CD8-positive, alpha-beta memory T cell (primary cell): ENCODE data around the gene DRC7. TPM values are rescaled to one million over a fixed set of nuclear protein-coding genes. Genes with fewer than 3 reads are reported as not detected.
A peak's percentile ranks its signal among the peaks of the same experiment; 100 is the strongest.

Experiments used
- CTCF ChIA-PET: fragments of 350-600 bp; sonication (Branson Sonifier 250); formaldehyde crosslinking; loops from one replicate; lab custom pipeline; 2021; ENCODE audit warnings: antibody characterized with exemption; lab: Charles Lee
- POLR2A ChIA-PET: fragments of 350-600 bp; sonication (Branson Sonifier 250); formaldehyde crosslinking; loops from one replicate; lab custom pipeline; 2021; ENCODE audit warnings: antibody characterized with exemption; lab: Charles Lee
- DNase-seq, 5 donors: peaks; one replicate each; pipeline versions ENCODE4 v3.0.0 to v3.0.0-alpha.2; 2020 to 2022; ENCODE audit warnings: mixed read lengths in 1 of 5
- H3K27ac ChIP-seq: one replicate; pipeline ENCODE4 v1.7.0; 2013; ENCODE audit warnings: low read depth, mild to moderate bottlenecking, low read length, moderate library complexity
- H3K27me3 ChIP-seq: 2 replicates; pipeline ENCODE4 v1.7.0; 2013; ENCODE audit warnings: low read length, mild to moderate bottlenecking; ENCODE audit not compliant: insufficient read depth, poor library complexity, severe bottlenecking
- H3K36me3 ChIP-seq: 2 replicates; pipeline ENCODE4 v1.7.0; 2013; ENCODE audit warnings: mild to moderate bottlenecking, low read length, moderate library complexity; ENCODE audit not compliant: insufficient read depth
- H3K4me1 ChIP-seq: 2 replicates; pipeline ENCODE4 v1.7.0; 2013; ENCODE audit warnings: mild to moderate bottlenecking, low read length, moderate library complexity; ENCODE audit not compliant: insufficient read depth
- H3K4me3 ChIP-seq: 2 replicates; pipeline ENCODE4 v1.7.0; 2013; ENCODE audit warnings: mild to moderate bottlenecking, low read length
- H3K9me3 ChIP-seq: 2 replicates; pipeline ENCODE4 v1.7.0; 2013; ENCODE audit warnings: mild to moderate bottlenecking, low read length
- H3K27ac Mint-ChIP-seq, 8 donors: one replicate each; pipeline ENCODE4 v1.8.0; 2020 to 2021; ENCODE audit warnings: mixed read lengths in 8 of 8, mild to moderate bottlenecking in 6 of 8, inconsistent platforms in 3 of 8, moderate library complexity in 3 of 8
- H3K27me3 Mint-ChIP-seq, 2 donors: one replicate each; pipeline ENCODE4 v1.8.0; 2020 to 2021; ENCODE audit warnings: mixed read lengths in 2 of 2, mild to moderate bottlenecking in 1 of 2, moderate library complexity in 1 of 2
- H3K36me3 Mint-ChIP-seq, 3 donors: one replicate each; pipeline ENCODE4 v1.8.0; 2020 to 2021; ENCODE audit warnings: mixed read lengths in 3 of 3, inconsistent platforms in 1 of 3, mild to moderate bottlenecking in 1 of 3
- H3K4me1 Mint-ChIP-seq, 3 donors: one replicate each; pipeline ENCODE4 v1.8.0; 2020 to 2021; ENCODE audit warnings: mixed read lengths in 3 of 3, inconsistent platforms in 1 of 3, mild to moderate bottlenecking in 1 of 3
- H3K4me3 Mint-ChIP-seq, 7 donors: one replicate each; pipeline ENCODE4 v1.8.0; 2020 to 2021; ENCODE audit warnings: mixed read lengths in 7 of 7, mild to moderate bottlenecking in 6 of 7, moderate library complexity in 4 of 7, inconsistent platforms in 2 of 7
- H3K9me3 Mint-ChIP-seq, 5 donors: one replicate each; pipeline ENCODE4 v1.8.0; 2020 to 2022; ENCODE audit warnings: mixed read lengths in 5 of 5, mild to moderate bottlenecking in 3 of 5, moderate library complexity in 2 of 5, inconsistent platforms in 1 of 5
- polyA plus RNA-seq: library from polyadenylated mRNA; unstranded; fragments of 300-500 nt; fragmentation: Illumina TruSeq; gene quantifications from one replicate; pipeline ENCODE4 v1.2.3, GENCODE V29; 2021
- total RNA-seq, 2 experiments: library from RNA; stranded (reverse); gene quantifications; one replicate each; pipeline ENCODE4 v1.2.3, GENCODE V29; 2021

The DRC7 gene
- total and polyA plus RNA-seq, 3 experiments from 2014 or later = not detected

DNA sequence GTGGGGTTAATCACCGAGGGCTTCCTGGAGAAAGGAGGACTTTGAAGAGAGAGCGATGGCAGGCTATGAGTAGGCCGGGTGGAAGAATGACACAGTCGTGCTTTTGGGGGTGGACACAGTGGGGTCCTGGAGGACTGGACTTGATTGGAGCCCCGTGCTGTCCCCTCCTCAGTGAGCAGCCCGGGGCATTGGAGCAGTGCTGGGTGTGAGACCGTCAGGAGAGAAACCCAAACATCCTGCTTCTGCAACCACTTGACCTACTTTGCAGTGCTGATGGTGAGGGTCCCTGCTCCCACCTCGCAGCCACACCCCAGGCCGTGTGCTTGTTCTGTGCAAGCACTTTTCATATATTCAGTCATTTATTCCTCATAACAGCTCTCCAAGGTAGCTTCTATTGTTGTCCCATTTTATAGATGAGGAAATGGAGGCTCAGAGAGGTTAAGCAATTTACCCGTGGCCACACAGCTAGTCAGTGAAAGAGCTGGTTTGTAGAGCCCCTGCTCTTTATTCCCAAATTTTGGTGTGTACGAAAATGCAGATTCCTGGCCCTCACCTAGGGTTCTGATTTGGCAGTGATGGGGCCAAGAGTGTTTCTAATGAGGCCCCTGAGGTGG lies 38.2 kb upstream of the DRC7 start:
- POLR2A ChIA-PET = no interaction called here
- H3K36me3 Mint-ChIP-seq = peaks cover 0 to 2% (median 1%) of the 10 kb centered on the region in 3 donors
- H3K36me3 ChIP-seq = no peaks in the 10 kb centered on the region
- DNase-seq = no peak
- peaks cover 29 to 30% (median 30%) of the 10 kb centered on the region in 3 donors for H3K4me1 Mint-ChIP-seq
- peaks cover 27% of the 10 kb centered on the region for H3K4me1 ChIP-seq
- peak overlapping the region; percentile 43 to 95 (median 84) for H3K27ac Mint-ChIP-seq
- no peaks in the 10 kb centered on the region for H3K27me3 ChIP-seq
- H3K4me3 Mint-ChIP-seq = peak overlapping the region in 4 of 7 donors; percentile 58 to 84 (median 66)
- no peaks in the 10 kb centered on the region for H3K9me3 Mint-ChIP-seq
- no peak overlapping the region for H3K4me3 ChIP-seq
- H3K27me3 Mint-ChIP-seq = no peaks in the 10 kb centered on the region
- CTCF ChIA-PET = interaction anchor here (1.0 kb wide), 1 partner anchor 9 kb away, joined by 3 read pairs; no protein-coding TSS in a partner anchor
- H3K9me3 ChIP-seq = no peaks in the 10 kb centered on the region
- no peak overlapping the region for H3K27ac ChIP-seq

DNA sequence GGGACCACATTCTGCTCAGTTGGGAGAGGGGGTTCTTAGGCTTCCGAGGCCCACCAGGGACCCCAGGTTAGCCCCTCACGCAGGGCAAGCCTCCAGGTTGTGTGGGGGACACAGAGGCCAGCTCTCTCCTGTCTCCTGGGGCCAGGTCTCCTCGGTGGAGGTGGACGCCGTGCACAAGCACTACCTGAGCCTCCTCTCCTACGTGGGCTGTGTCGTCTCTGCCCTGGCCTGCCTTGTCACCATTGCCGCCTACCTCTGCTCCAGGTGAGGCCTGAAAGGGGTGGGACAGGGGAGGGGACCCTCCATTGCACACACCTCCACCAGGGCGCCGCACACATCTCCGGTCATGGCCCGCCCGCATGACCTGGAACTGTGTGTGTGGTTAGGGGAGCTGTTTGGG lies 37.4 kb upstream of the DRC7 start:
- H3K36me3 Mint-ChIP-seq = peaks cover 0 to 2% (median 1%) of the 10 kb centered on the region in 3 donors
- Histone ChIP-seq H3K27me3 (no peaks in the 10 kb centered on the region), H3K4me1 (peaks cover 19% of the 10 kb centered on the region), H3K27ac (no peak overlapping the region), H3K4me3 (no peak overlapping the region), H3K36me3 (no peaks in the 10 kb centered on the region), H3K9me3 (no peaks in the 10 kb centered on the region)
- peaks cover 21 to 23% (median 22%) of the 10 kb centered on the region in 3 donors for H3K4me1 Mint-ChIP-seq
- no peak for DNase-seq
- no peak overlapping the region for H3K4me3 Mint-ChIP-seq
- ChIA-PET CTCF (interaction anchor here (1.0 to 1.2 kb wide), 2 partner anchors 8 to 10 kb away, joined by 3 to 4 read pairs; no protein-coding TSS in a partner anchor), POLR2A (no interaction called here)
- no peaks in the 10 kb centered on the region for H3K27me3 Mint-ChIP-seq
- H3K9me3 Mint-ChIP-seq = no peaks in the 10 kb centered on the region
- H3K27ac Mint-ChIP-seq = peak overlapping the region in 2 of 8 donors; percentile 59 to 95

DNA sequence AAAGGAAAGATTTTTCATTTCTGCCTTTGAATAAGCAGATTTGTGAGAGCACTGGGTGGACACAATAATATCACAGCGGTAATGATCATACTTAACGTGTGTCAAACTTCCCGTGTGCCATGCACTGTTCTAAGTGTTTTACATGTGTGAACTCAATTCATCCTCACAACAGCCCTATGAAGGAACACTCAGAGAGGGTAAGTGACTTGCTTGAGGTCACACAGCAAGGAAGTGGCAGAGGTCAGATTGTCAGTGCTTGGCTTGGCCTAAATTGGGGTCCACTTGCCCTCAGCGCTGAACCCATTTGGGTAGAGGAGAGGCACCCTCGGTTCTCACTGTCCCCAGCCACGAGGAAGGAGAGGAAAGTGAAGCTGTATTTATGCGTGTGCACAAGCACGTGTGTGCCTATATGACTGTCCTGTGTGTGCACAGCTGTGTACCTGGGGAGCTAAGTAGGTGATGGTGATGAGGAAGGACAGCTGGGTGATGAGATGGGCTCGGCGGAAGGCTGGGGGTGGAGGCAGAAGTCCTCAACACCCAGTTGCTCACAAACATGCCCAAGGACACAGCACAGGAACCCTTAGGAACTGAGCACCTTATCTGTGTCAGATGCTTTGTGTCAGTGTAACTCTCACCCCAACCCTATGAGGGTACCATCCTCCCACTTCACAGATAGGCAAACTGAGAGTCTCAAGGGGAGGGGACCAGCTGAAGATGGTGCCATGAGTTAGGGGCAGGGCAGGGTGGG lies 36.3 kb upstream of the DRC7 start:
- POLR2A ChIA-PET = no interaction called here
- peak overlapping the region in 1 of 7 donors; percentile 2 for H3K4me3 Mint-ChIP-seq
- no peaks in the 10 kb centered on the region for H3K9me3 ChIP-seq
- no peaks in the 10 kb centered on the region for H3K27me3 ChIP-seq
- peak overlapping the region in 5 of 8 donors; percentile 53 to 94 (median 86) for H3K27ac Mint-ChIP-seq
- H3K9me3 Mint-ChIP-seq = no peaks in the 10 kb centered on the region
- H3K36me3 Mint-ChIP-seq = peaks cover 0 to 3% (median 2%) of the 10 kb centered on the region in 3 donors
- CTCF ChIA-PET = interaction anchor here (1.2 kb wide), 1 partner anchor 9 kb away, joined by 4 read pairs; no protein-coding TSS in a partner anchor
- no peaks in the 10 kb centered on the region for H3K27me3 Mint-ChIP-seq
- peaks cover 21% of the 10 kb centered on the region in 3 donors for H3K4me1 Mint-ChIP-seq
- H3K27ac ChIP-seq = no peak overlapping the region
- DNase-seq = no peak
- H3K4me1 ChIP-seq = peaks cover 14% of the 10 kb centered on the region
- no peak overlapping the region for H3K4me3 ChIP-seq
- no peaks in the 10 kb centered on the region for H3K36me3 ChIP-seq

DNA sequence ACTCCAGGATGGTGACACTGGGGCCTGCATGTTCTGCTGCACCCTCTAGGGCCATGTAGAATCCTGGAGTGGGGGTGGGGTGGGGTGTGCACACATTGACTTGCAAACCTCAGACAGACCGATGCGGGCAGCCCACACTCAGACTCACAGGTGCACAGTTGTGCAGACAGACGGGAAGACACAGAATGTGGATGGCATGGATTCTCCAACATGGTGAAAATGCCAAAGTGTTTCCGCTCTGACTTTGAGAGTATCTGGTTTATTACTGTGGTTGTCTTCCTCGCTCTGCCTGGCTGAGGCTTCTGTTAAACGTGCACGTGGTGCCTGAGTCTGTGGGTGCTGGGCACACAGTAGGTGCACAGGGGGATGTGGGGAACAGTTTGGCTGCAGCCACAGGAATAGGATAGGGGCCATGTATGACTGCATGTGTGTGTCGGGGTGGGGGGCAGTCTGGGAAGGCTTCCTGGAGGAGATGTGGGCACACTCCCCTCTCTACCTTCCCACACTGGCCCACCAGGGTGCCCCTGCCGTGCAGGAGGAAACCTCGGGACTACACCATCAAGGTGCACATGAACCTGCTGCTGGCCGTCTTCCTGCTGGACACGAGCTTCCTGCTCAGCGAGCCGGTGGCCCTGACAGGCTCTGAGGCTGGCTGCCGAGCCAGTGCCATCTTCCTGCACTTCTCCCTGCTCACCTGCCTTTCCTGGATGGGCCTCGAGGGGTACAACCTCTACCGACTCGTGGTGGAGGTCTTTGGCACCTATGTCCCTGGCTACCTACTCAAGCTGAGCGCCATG lies 35.5 kb upstream of the DRC7 start:
- no peak for DNase-seq
- ChIA-PET CTCF (no interaction called here), POLR2A (no interaction called here)
- Mint-ChIP-seq H3K9me3 (no peaks in the 10 kb centered on the region), H3K36me3 (peaks cover 0 to 3% (median 2%) of the 10 kb centered on the region in 3 donors), H3K4me1 (peaks cover 17 to 21% (median 21%) of the 10 kb centered on the region in 3 donors), H3K4me3 (no peak overlapping the region), H3K27ac (peak overlapping the region in 3 of 8 donors; percentile 43 to 63 (median 55)), H3K27me3 (no peaks in the 10 kb centered on the region)
- Histone ChIP-seq H3K4me3 (no peak overlapping the region), H3K4me1 (peaks cover 14% of the 10 kb centered on the region), H3K9me3 (no peaks in the 10 kb centered on the region), H3K27me3 (no peaks in the 10 kb centered on the region), H3K27ac (no peak overlapping the region), H3K36me3 (no peaks in the 10 kb centered on the region)

DNA sequence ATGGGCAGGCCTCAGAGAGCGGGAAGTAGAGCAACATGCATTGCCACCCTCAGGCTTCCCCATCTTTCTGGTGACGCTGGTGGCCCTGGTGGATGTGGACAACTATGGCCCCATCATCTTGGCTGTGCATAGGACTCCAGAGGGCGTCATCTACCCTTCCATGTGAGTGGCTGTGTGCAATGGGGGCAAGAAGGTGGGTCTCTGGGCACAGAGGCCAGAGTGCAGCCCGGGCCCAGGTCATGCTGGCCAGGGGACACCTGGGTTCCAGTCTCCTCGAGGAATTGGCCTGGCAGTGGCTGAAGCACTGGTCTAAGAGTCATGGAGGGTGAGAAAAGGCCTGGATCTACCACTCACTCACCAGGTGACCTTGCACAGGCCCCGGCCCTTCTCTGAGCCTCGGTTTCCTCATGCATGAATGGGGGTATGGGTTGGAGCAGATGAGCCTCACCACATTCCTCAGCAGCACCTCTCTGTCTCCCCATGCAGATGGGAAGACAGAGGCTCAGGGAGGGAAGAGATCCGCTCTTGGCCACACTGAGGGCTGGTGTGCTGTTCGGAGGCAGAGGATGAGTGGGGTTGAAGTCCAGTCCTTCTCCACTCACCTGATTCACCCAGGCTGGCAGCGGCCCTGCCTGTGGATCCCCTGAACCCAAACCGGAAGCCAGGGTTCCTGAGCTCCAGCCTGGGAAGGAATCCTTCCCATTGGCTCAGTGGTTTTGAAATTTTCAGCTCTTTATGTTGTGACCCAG lies 33.7 kb upstream of the DRC7 start:
- no peak overlapping the region for H3K4me3 Mint-ChIP-seq
- DNase-seq = no peak
- Histone ChIP-seq H3K27me3 (no peaks in the 10 kb centered on the region), H3K36me3 (no peaks in the 10 kb centered on the region), H3K9me3 (no peaks in the 10 kb centered on the region), H3K4me3 (no peak overlapping the region), H3K4me1 (peaks cover 5% of the 10 kb centered on the region), H3K27ac (no peak overlapping the region)
- no peaks in the 10 kb centered on the region for H3K27me3 Mint-ChIP-seq
- ChIA-PET POLR2A (no interaction called here), CTCF (no interaction called here)
- no peaks in the 10 kb centered on the region for H3K9me3 Mint-ChIP-seq
- H3K4me1 Mint-ChIP-seq = peaks cover 11 to 23% (median 12%) of the 10 kb centered on the region in 3 donors
- no peak overlapping the region for H3K27ac Mint-ChIP-seq
- peaks cover 0 to 5% (median 5%) of the 10 kb centered on the region in 3 donors for H3K36me3 Mint-ChIP-seq

DNA sequence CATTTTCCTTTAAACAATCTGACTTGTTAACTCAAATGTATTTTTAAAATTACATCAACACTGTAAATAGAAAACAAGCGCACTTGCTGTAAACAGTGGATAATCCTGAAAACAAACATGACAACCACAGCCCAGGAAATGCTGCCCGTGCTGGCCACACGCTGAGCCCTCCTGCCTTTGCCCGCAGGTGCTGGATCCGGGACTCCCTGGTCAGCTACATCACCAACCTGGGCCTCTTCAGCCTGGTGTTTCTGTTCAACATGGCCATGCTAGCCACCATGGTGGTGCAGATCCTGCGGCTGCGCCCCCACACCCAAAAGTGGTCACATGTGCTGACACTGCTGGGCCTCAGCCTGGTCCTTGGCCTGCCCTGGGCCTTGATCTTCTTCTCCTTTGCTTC lies 33.1 kb upstream of the DRC7 start:
- H3K27me3 Mint-ChIP-seq = no peaks in the 10 kb centered on the region
- H3K4me3 Mint-ChIP-seq = peak overlapping the region in 1 of 7 donors; percentile 37
- peaks cover 0 to 5% (median 5%) of the 10 kb centered on the region in 3 donors for H3K36me3 Mint-ChIP-seq
- Histone ChIP-seq H3K27me3 (no peaks in the 10 kb centered on the region), H3K27ac (no peak overlapping the region), H3K9me3 (no peaks in the 10 kb centered on the region), H3K4me1 (no peaks in the 10 kb centered on the region), H3K4me3 (no peak overlapping the region), H3K36me3 (no peaks in the 10 kb centered on the region)
- peaks cover 5 to 17% (median 6%) of the 10 kb centered on the region in 3 donors for H3K4me1 Mint-ChIP-seq
- H3K27ac Mint-ChIP-seq = peak overlapping the region in 3 of 8 donors; percentile 59 to 87 (median 60)
- ChIA-PET POLR2A (no interaction called here), CTCF (interaction anchor here (1.4 kb wide), 1 partner anchor 85 kb away, joined by 6 read pairs; no protein-coding TSS in a partner anchor)
- H3K9me3 Mint-ChIP-seq = no peaks in the 10 kb centered on the region
- DNase-seq = no peak
